Kidney (tissue), 14 donors: ENCODE results near the gene PAK6. TPM values are rescaled to one million over a fixed set of nuclear protein-coding genes. Genes with fewer than 3 reads are reported as not detected.

Experiments used
- DNase-seq, 5 donors: peaks; one replicate each; pipeline ENCODE4 v3.0.0-alpha.2; 2013 to 2020
- FAIRE-seq: peaks from 2 replicates; lab custom pipeline; 2012; peaks lifted over from hg19 to GRCh38; lab: Jason Lieb, UNC
- H3K27ac ChIP-seq, 2 donors: one replicate each; pipeline ENCODE4 v1.7.0; 2013; ENCODE audit warnings: low read depth in 2 of 2, low read length in 2 of 2, inconsistent platforms in 1 of 2
- H3K27me3 ChIP-seq: one replicate; pipeline ENCODE4 v1.7.1; 2013; ENCODE audit warnings: low read length, inconsistent platforms; ENCODE audit not compliant: control insufficient read depth, insufficient read depth
- H3K36me3 ChIP-seq, 3 donors: one replicate each; pipeline versions ENCODE4 v1.7.0 to v1.7.1; 2013; ENCODE audit warnings: low read length in 3 of 3, control low read depth in 1 of 3, inconsistent platforms in 1 of 3; ENCODE audit not compliant: insufficient read depth in 3 of 3, control insufficient read depth in 2 of 3
- H3K4me1 ChIP-seq, 3 donors: one replicate each; pipeline versions ENCODE4 v1.7.0 to v1.7.1; 2013; ENCODE audit warnings: low read length in 3 of 3, inconsistent platforms in 1 of 3, low read depth in 1 of 3; ENCODE audit not compliant: control insufficient read depth in 2 of 3, insufficient read depth in 2 of 3
- H3K4me3 ChIP-seq, 3 donors: one replicate each; pipeline versions ENCODE4 v1.7.0 to v1.8.1; 2013; ENCODE audit warnings: low read length in 3 of 3, control low read depth in 1 of 3, inconsistent platforms in 1 of 3
- H3K9ac ChIP-seq, 3 donors: one replicate each; pipeline versions ENCODE4 v1.7.0 to v1.7.1; 2013; ENCODE audit warnings: low read length in 3 of 3, control low read depth in 1 of 3, inconsistent platforms in 1 of 3
- H3K9me3 ChIP-seq, 3 donors: one replicate each; pipeline versions ENCODE4 v1.7.0 to v1.7.1; 2013; ENCODE audit warnings: low read length in 3 of 3, control low read depth in 1 of 3, inconsistent platforms in 1 of 3; ENCODE audit not compliant: control insufficient read depth in 2 of 3, insufficient read depth in 1 of 3
- intact Hi-C: fragments of 100-400 bp; cut with DNase I; formaldehyde crosslinking; loops from one replicate; pipeline ENCODE4 v1.11.1; 2022
- polyA plus RNA-seq: library from polyadenylated mRNA; stranded (reverse); fragments of 350-450 nt; fragmentation: Illumina TruSeq; extraction: RNeasy Lipid Tissue Mini Kit (QIAGEN cat#74804); gene quantifications from one replicate; pipeline ENCODE4 v1.2.3, GENCODE V29; 2014; ENCODE audit warnings: low read depth, low replicate concordance; ENCODE audit not compliant: insufficient read depth
- total RNA-seq: library from RNA; stranded (reverse); fragmentation: NEBNext Ultra II Directional; extraction: Animal tissue kit (Norgen Biotek cat#: 25700); gene quantifications from one replicate; pipeline ENCODE4 v1.2.1, GENCODE V29; 2021
- TF ChIP-seq, protein P1 (sequence below): IDR thresholded peaks from 3 replicates; pipeline ENCODE4 v1.5.1; 2012; ENCODE audit warnings: mild to moderate bottlenecking, moderate library complexity, borderline replicate concordance; ENCODE audit not compliant: insufficient read depth; ENCODE audit errors: extremely low read depth
- donor health status: control.
- donor health status: control.
- donor health status: control.
- donor health status: control.
- donor health status: control.
- donor health status: DM: yes; HTN: yes; CAD: no.
- donor health status: Normal renal cell carcinoma (clear cell type).

Gene PAK6
- total and polyA plus RNA-seq, 2 donors from 2014 or later = 8.1 to 11.9 TPM

DNA sequence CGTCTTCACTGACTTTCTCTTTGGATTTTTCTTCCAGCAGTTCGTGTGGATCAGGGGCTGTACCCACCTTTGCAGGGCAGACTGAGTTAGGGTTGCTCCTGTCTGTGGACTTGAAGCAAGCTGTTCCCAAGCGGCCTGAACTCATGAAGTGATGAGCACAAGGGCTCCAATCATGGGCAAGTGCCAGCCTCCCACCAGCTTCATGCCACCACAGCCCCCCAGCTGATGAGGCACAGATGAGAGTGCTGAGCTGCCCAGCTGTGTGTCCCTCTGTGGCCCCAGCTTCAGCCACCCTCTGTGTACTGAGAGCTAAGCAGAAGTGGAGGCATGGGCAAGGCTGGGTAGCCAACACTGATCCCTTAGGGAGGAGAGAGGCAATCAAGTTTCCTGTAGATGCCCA lies 72.1 kb downstream of the PAK6 start:
- Histone ChIP-seq H3K27me3 (no peaks in the 10 kb centered on the region), H3K4me3 (no peak overlapping the region), H3K27ac (no peak overlapping the region), H3K9me3 (no peaks in the 10 kb centered on the region), H3K4me1 (peaks cover 0 to 3% (median 0%) of the 10 kb centered on the region in 3 donors), H3K36me3 (no peaks in the 10 kb centered on the region), H3K9ac (no peak overlapping the region)
- TF ChIP-seq, protein P1, sequence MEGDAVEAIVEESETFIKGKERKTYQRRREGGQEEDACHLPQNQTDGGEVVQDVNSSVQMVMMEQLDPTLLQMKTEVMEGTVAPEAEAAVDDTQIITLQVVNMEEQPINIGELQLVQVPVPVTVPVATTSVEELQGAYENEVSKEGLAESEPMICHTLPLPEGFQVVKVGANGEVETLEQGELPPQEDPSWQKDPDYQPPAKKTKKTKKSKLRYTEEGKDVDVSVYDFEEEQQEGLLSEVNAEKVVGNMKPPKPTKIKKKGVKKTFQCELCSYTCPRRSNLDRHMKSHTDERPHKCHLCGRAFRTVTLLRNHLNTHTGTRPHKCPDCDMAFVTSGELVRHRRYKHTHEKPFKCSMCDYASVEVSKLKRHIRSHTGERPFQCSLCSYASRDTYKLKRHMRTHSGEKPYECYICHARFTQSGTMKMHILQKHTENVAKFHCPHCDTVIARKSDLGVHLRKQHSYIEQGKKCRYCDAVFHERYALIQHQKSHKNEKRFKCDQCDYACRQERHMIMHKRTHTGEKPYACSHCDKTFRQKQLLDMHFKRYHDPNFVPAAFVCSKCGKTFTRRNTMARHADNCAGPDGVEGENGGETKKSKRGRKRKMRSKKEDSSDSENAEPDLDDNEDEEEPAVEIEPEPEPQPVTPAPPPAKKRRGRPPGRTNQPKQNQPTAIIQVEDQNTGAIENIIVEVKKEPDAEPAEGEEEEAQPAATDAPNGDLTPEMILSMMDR = no peak
- FAIRE-seq = no peak
- DNase-seq = no peak
- intact Hi-C loops = no loop called here

DNA sequence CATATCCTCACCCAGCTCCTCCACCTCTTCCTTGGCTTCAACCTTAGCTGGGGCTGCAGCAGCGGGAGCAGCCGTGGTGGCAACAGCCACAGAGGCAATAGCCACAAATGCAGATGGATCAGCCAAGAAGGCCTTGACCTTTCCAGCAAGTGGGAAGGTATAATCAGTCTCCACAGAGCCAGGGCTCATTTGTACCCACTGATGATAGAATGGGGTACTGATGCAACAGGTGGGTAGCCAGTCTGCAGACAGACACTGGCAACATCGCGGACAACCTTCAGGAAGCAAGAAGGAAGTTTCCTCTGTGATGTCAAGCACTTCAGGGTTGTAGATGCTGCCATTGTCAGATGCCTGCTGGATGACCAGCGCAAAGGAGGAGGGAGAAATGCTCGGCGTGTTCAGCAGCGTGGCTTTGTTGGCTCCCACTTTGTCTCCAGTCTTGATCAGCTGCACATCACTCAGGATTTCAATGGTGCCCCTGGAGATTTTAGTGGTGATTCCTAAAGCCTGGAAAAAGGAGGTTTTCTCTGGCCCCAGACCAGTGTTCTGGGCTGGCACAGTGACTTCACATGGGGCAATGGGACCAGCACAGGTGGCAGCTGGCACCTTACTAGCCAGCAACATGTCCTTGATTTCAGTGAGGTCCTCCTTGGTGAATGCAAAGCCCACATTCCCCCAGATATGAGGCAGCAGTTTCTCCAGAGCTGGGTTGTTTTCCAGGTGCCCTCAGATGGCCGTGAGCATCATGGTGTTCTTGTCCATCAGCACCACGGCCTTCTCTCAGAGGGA lies 73.7 kb downstream of the PAK6 start:
- TF ChIP-seq, protein P1 = no peak
- intact Hi-C loops = no loop called here
- Histone ChIP-seq H3K4me1 (peaks cover 0 to 3% (median 0%) of the 10 kb centered on the region in 3 donors), H3K9ac (no peak overlapping the region), H3K36me3 (no peaks in the 10 kb centered on the region), H3K27ac (no peak overlapping the region), H3K27me3 (no peaks in the 10 kb centered on the region), H3K9me3 (no peaks in the 10 kb centered on the region), H3K4me3 (no peak overlapping the region)
- FAIRE-seq (no peak), DNase-seq (no peak)

DNA sequence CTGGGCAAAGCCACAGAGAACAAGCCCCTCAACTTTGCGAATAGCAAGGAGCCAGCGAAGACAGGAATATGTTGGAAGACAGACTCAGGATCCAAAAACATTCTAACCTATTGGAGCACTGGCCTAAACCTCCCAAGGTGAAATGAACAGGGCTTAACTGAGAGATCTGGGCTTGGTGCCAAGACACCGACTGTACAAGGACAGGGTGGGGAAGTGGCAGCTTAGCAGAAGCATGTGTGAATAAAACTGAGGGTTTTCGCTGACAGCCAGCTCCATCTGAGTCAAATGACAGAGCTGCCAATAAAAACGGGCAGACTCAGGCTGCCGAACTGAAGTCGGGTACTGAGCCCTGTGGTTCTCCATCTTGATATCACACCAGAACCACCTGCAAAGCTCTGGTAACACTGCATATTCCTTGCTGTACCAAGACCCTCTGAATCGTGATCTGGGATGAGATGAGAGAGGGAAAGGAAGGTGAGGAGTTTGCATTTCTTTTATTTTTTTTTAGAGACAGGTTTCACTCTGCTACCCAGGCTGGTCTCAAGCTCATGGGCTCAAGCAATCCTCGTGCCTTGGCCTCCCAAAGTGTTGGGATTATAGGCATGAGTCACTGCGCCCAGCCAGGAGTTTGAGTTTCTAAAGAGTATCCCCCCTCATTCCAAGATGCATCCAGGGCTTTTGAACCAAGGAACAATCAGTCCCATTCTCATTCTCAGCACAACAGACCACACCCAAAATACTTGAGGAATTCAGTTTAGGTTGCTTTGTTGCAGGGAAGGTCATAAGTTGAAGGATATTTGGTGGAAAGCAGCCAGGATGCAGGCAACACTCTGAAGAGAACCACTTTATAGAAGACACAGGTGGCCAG lies 74.9 kb downstream of the PAK6 start:
- H3K27ac ChIP-seq = no peak overlapping the region
- no peaks in the 10 kb centered on the region for H3K36me3 ChIP-seq
- TF ChIP-seq, protein P1 = no peak
- intact Hi-C loops = no loop called here
- no peak overlapping the region for H3K4me3 ChIP-seq
- H3K9ac ChIP-seq = no peak overlapping the region
- FAIRE-seq (no peak), DNase-seq (peak in 2 of 5 donors; percentile 59 to 83)
- H3K27me3 ChIP-seq = no peaks in the 10 kb centered on the region
- H3K9me3 ChIP-seq = no peaks in the 10 kb centered on the region
- peaks cover 0 to 3% (median 0%) of the 10 kb centered on the region in 3 donors for H3K4me1 ChIP-seq
